IMR-90 (cell line): ENCODE data around the gene DPYD. TPM values are rescaled to one million over a fixed set of nuclear protein-coding genes. Genes with fewer than 3 reads are reported as not detected.
A peak's percentile ranks its signal among the peaks of the same experiment; 100 is the strongest.

Experiments
- ATAC-seq: fragments of 200-7000 bp; cut with Tn5 transposase; 2 replicates; pipeline ENCODE4 v1.9.1; 2020; ENCODE audit warnings: low read depth, mild to moderate bottlenecking, moderate library complexity
- BruUV-seq: library from RNA; stranded (reverse); fragments of 400-500 nt; replicated peaks from 2 replicates; lab custom pipeline; 2021; lab: Mats Ljungman, UMichigan
- CTCF ChIA-PET: fragments of 300-600 bp; formaldehyde crosslinking; extraction: SDS; loops from one replicate; lab custom pipeline; 2021; ENCODE audit warnings: antibody characterized with exemption; lab: Yijun Ruan, JAX
- POLR2A ChIA-PET: fragments of 300-600 bp; sonication (Branson Sonifier 250); formaldehyde crosslinking; loops from one replicate; lab custom pipeline; 2022; ENCODE audit warnings: antibody characterized with exemption; ENCODE audit not compliant: unreplicated experiment; lab: Charles Lee
- DNase-seq: peaks from one replicate; pipeline ENCODE4 v3.0.0; 2013
- H2AFZ ChIP-seq: replicated peaks from 2 replicates; pipeline ENCODE3; 2013; ENCODE audit warnings: low read length, mild to moderate bottlenecking; ENCODE audit not compliant: poor library complexity
- H2AK5ac ChIP-seq: 2 replicates; pipeline ENCODE4 v1.6.1; 2013; ENCODE audit warnings: low read depth, low read length, inconsistent platforms
- H2AK9ac ChIP-seq: replicated peaks from 2 replicates; pipeline ENCODE3; 2013; ENCODE audit warnings: mild to moderate bottlenecking, low read depth, low read length, moderate library complexity; ENCODE audit not compliant: poor library complexity
- H2BK120ac ChIP-seq: 2 replicates; pipeline ENCODE4 v1.6.1; 2013; ENCODE audit warnings: low read depth, low read length, inconsistent platforms
- H2BK15ac ChIP-seq: 3 replicates; pipeline ENCODE4 v1.6.1; 2013; ENCODE audit warnings: low read depth, low read length, inconsistent platforms
- H2BK20ac ChIP-seq: 2 replicates; pipeline ENCODE4 v1.6.1; 2013; ENCODE audit warnings: low read depth, mild to moderate bottlenecking, inconsistent platforms, low read length, moderate library complexity
- H2BK5ac ChIP-seq: 2 replicates; pipeline ENCODE4 v1.6.1; 2013; ENCODE audit warnings: mild to moderate bottlenecking, low read depth, low read length, inconsistent platforms; ENCODE audit not compliant: poor library complexity, severe bottlenecking
- H3K14ac ChIP-seq: replicated peaks from 2 replicates; pipeline ENCODE4 v1.6.1; 2013; ENCODE audit warnings: low read depth, low read length, inconsistent platforms
- H3K18ac ChIP-seq: 2 replicates; pipeline ENCODE4 v1.6.1; 2013; ENCODE audit warnings: low read depth, low read length, control low read depth
- H3K23ac ChIP-seq: 2 replicates; pipeline ENCODE4 v1.6.1; 2013; ENCODE audit warnings: low read depth, low read length, inconsistent platforms
- H3K27ac ChIP-seq: 2 replicates; pipeline ENCODE4 v1.5.1; 2013; ENCODE audit warnings: mild to moderate bottlenecking, control low read depth, low read length; ENCODE audit not compliant: insufficient read depth
- H3K27me3 ChIP-seq: 2 replicates; pipeline ENCODE4 v1.6.1; 2013; ENCODE audit warnings: low read length; ENCODE audit not compliant: control insufficient read depth, insufficient read depth
- H3K36me3 ChIP-seq: 2 replicates; pipeline ENCODE4 v1.6.1; 2013; ENCODE audit warnings: low read length, mixed read lengths; ENCODE audit not compliant: control insufficient read depth, insufficient read depth
- H3K4ac ChIP-seq: 2 replicates; pipeline ENCODE4 v1.6.1; 2013; ENCODE audit warnings: low read depth, low read length, inconsistent platforms
- H3K4me1 ChIP-seq: 2 replicates; pipeline ENCODE4 v1.6.1; 2013; ENCODE audit warnings: low read length, mixed read lengths; ENCODE audit not compliant: control insufficient read depth, insufficient read depth
- H3K4me2 ChIP-seq: 2 replicates; pipeline ENCODE4 v1.6.1; 2013; ENCODE audit warnings: low read depth, mild to moderate bottlenecking, control low read depth, low read length, moderate library complexity
- H3K4me3 ChIP-seq: 2 replicates; pipeline ENCODE4 v1.5.1; 2013; ENCODE audit warnings: low read depth, mild to moderate bottlenecking, control low read depth, low read length, moderate library complexity; ENCODE audit not compliant: insufficient read depth
- H3K56ac ChIP-seq: 2 replicates; pipeline ENCODE4 v1.6.1; 2013; ENCODE audit warnings: low read length, inconsistent platforms; ENCODE audit not compliant: insufficient read depth; ENCODE audit errors: extremely low read depth
- H3K79me1 ChIP-seq, 2 experiments: 2 replicates each; pipeline ENCODE4 v1.6.1; 2013; ENCODE audit warnings: low read length in 2 of 2, inconsistent platforms in 1 of 2, low read depth in 1 of 2
- H3K9ac ChIP-seq: 2 replicates; pipeline ENCODE4 v1.6.1; 2013; ENCODE audit warnings: low read depth, low read length, control low read depth
- H3K9me1 ChIP-seq: 2 replicates; pipeline ENCODE4 v1.6.1; 2013; ENCODE audit warnings: low read length, inconsistent platforms; ENCODE audit not compliant: insufficient read depth
- H3K9me3 ChIP-seq: 2 replicates; pipeline ENCODE4 v1.6.1; 2013; ENCODE audit warnings: low read length; ENCODE audit not compliant: control insufficient read depth, insufficient read depth
- H4K20me1 ChIP-seq: 2 replicates; pipeline ENCODE4 v1.6.1; 2013; ENCODE audit warnings: low read length, inconsistent platforms; ENCODE audit not compliant: insufficient read depth
- H4K5ac ChIP-seq: 2 replicates; pipeline ENCODE4 v1.6.1; 2013; ENCODE audit warnings: mild to moderate bottlenecking, low read depth, low read length, control low read depth
- H4K8ac ChIP-seq, 2 experiments: 2 replicates each; pipeline ENCODE4 v1.6.1; 2013; ENCODE audit warnings: low read depth in 2 of 2, low read length in 2 of 2, control low read depth in 1 of 2, inconsistent platforms in 1 of 2
- H4K91ac ChIP-seq: 2 replicates; pipeline ENCODE4 v1.6.1; 2013; ENCODE audit warnings: low read depth, low read length, inconsistent platforms; ENCODE audit not compliant: insufficient read depth
- BHLHE40 ChIP-seq: fragments of 150-350 bp; IDR thresholded peaks from 2 replicates; pipeline ENCODE4 v1.6.1; 2016; ENCODE audit warnings: mild to moderate bottlenecking, low read depth, low read length
- CEBPB ChIP-seq: IDR thresholded peaks from 2 replicates; pipeline ENCODE4 v1.6.1; 2012; ENCODE audit warnings: low read depth, low read length, improper control_type of control experiment
- FOS ChIP-seq: fragments of 150-350 bp; IDR thresholded peaks from 2 replicates; pipeline ENCODE4 v1.6.1; 2016; ENCODE audit warnings: low read depth, low read length
- MAFK ChIP-seq: IDR thresholded peaks from 2 replicates; pipeline ENCODE4 v1.6.1; 2012; ENCODE audit warnings: low read depth, low read length, improper control_type of control experiment
- RFX5 ChIP-seq: IDR thresholded peaks from 2 replicates; pipeline ENCODE4 v1.8.0; 2012; ENCODE audit warnings: low read depth, mild to moderate bottlenecking, low read length, moderate library complexity
- SMC3 ChIP-seq: fragments of 150-350 bp; IDR thresholded peaks from 2 replicates; pipeline ENCODE4 v1.6.1; 2016; ENCODE audit warnings: low read depth, mild to moderate bottlenecking, antibody characterized with exemption, low read length, moderate library complexity
- dilution Hi-C: fragments of 300-500 bp; cut with HindIII; formaldehyde crosslinking; loops from one replicate; pipeline ENCODE4 v1.14.3; 2018; ENCODE audit warnings: low sequenced_read_pairs; ENCODE audit not compliant: unreplicated experiment
- in situ Hi-C: fragments of 300-500 bp; cut with MboI; formaldehyde crosslinking; loops from 3 replicates; pipeline ENCODE4 v1.14.3; 2019; ENCODE audit warnings: low sequenced_read_pairs, inconsistent platforms, mixed read lengths
- intact Hi-C: fragments of 100-400 bp; cut with micrococcal nuclease; formaldehyde crosslinking; loops from 2 replicates; pipeline ENCODE4 v1.10.0; 2022
- polyA plus RNA-seq, 3 experiments: library from polyadenylated mRNA; depleted of rRNA; stranded (reverse); fragments of >200 nt; gene quantifications; 2 replicates each; pipeline ENCODE4 v1.2.3, GENCODE V29; 2012; ENCODE audit warnings: low replicate concordance in 1 of 3
- total RNA-seq: library from RNA; depleted of rRNA; stranded (reverse); fragments of >200 nt; gene quantifications from 2 replicates; pipeline ENCODE4 v1.2.3, GENCODE V29; 2012
- TF ChIP-seq, protein P1 (sequence below): conservative IDR thresholded peaks from 2 replicates; pipeline ENCODE4 v1.5.1; 2012; ENCODE audit warnings: mild to moderate bottlenecking, low read depth, low read length, improper control_type of control experiment

The DPYD gene
- total and polyA plus RNA-seq, 2 of the 4 experiments (the other 2 are of a cell fraction), result 9.3 to 47.3 TPM

DNA sequence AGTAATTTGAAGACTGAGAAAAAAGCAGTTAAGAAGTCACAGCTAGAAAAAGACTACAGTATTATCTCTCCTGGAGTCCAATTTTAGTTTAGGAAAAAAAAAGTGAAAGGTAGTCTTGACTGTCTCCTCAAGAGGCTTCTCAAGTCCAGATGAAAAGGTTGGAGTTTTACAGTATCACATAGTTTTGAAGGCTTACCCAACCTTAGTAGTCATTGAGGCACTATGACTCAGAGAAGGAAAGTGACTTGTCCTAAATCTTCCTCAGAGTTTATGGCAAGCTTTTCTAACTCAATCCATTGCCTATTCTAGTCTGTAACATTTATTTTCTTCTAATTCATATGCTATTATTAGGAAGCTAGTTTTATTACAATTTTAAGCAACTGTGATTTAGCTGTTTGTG is 174.9 kb downstream of the DPYD start:
- no peaks in the 10 kb centered on the region for H3K9me3 ChIP-seq
- POLR2A ChIA-PET, result no interaction called here
- ATAC-seq (peak; percentile 44; the same call in 1 of the 2 replicates), DNase-seq (peak; percentile 62)
- in situ Hi-C loops (no loop called here), intact Hi-C loops (no loop called here), dilution Hi-C loops (no loop called here)
- no peaks in the 10 kb centered on the region for H3K79me1 ChIP-seq
- no peak overlapping the region for H2BK15ac ChIP-seq
- no TSS peak for BruUV-seq
- H3K56ac ChIP-seq, result no peak overlapping the region
- no peak overlapping the region for H4K8ac ChIP-seq
- H3K36me3 ChIP-seq, result no peaks in the 10 kb centered on the region
- no peak overlapping the region for H3K14ac ChIP-seq
- H3K9me1 ChIP-seq, result no peaks in the 10 kb centered on the region
- H3K4me1 ChIP-seq, result no peaks in the 10 kb centered on the region; the same call in 1 of the 2 replicates
- no peak overlapping the region for H2AFZ ChIP-seq
- H4K5ac ChIP-seq, result no peak overlapping the region
- CTCF ChIA-PET, result no interaction called here
- H3K9ac ChIP-seq, result no peak overlapping the region
- H2BK5ac ChIP-seq, result no peak overlapping the region
- no peak overlapping the region for H2AK5ac ChIP-seq
- H3K18ac ChIP-seq, result no peak overlapping the region
- no peak overlapping the region for H2BK20ac ChIP-seq
- H2BK120ac ChIP-seq, result no peak overlapping the region
- H3K27me3 ChIP-seq, result no peaks in the 10 kb centered on the region
- no peaks in the 10 kb centered on the region for H4K20me1 ChIP-seq
- no peak overlapping the region for H3K4me3 ChIP-seq
- H2AK9ac ChIP-seq, result no peak overlapping the region
- TF ChIP-seq RFX5 (no peak), MAFK (no peak), BHLHE40 (no peak), SMC3 (no peak), FOS (0 out of 2 replicates have a peak, but pooled peaks have one; percentile 10), CEBPB (peak; percentile 48; the same call in 1 of the 2 replicates)
- TF ChIP-seq, protein P1, sequence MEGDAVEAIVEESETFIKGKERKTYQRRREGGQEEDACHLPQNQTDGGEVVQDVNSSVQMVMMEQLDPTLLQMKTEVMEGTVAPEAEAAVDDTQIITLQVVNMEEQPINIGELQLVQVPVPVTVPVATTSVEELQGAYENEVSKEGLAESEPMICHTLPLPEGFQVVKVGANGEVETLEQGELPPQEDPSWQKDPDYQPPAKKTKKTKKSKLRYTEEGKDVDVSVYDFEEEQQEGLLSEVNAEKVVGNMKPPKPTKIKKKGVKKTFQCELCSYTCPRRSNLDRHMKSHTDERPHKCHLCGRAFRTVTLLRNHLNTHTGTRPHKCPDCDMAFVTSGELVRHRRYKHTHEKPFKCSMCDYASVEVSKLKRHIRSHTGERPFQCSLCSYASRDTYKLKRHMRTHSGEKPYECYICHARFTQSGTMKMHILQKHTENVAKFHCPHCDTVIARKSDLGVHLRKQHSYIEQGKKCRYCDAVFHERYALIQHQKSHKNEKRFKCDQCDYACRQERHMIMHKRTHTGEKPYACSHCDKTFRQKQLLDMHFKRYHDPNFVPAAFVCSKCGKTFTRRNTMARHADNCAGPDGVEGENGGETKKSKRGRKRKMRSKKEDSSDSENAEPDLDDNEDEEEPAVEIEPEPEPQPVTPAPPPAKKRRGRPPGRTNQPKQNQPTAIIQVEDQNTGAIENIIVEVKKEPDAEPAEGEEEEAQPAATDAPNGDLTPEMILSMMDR, result no peak
- no peak overlapping the region for H3K4ac ChIP-seq
- no peak overlapping the region for H3K4me2 ChIP-seq
- no peak overlapping the region for H3K27ac ChIP-seq
- no peak overlapping the region for H3K23ac ChIP-seq
- no peak overlapping the region for H4K91ac ChIP-seq
